IMR-90 (cell line): ENCODE measurements around the gene SH2B2.
"Not testable (repeated sequence)": the region's sequence is repeated elsewhere in the genome, so short reads cannot be mapped to it uniquely, and the experiment has no call there.

Experiments
- BHLHE40 ChIP-seq: fragments of 150-350 bp; IDR thresholded peaks from 2 replicates; pipeline ENCODE4 v1.6.1; 2016; ENCODE audit warnings: mild to moderate bottlenecking, low read depth, low read length
- NFE2L2 ChIP-seq: fragments of 150-350 bp; IDR thresholded peaks from 2 replicates; pipeline ENCODE4 v1.6.1; 2016; ENCODE audit warnings: low read depth, mild to moderate bottlenecking, low read length
- POLR2A ChIP-seq: IDR thresholded peaks from 2 replicates; pipeline ENCODE4 v1.6.1; 2012; ENCODE audit warnings: mild to moderate bottlenecking, low read depth, low read length
- TF ChIP-seq, protein P1 (sequence below): conservative IDR thresholded peaks from 2 replicates; pipeline ENCODE4 v1.5.1; 2012; ENCODE audit warnings: mild to moderate bottlenecking, low read depth, low read length, improper control_type of control experiment

DNA sequence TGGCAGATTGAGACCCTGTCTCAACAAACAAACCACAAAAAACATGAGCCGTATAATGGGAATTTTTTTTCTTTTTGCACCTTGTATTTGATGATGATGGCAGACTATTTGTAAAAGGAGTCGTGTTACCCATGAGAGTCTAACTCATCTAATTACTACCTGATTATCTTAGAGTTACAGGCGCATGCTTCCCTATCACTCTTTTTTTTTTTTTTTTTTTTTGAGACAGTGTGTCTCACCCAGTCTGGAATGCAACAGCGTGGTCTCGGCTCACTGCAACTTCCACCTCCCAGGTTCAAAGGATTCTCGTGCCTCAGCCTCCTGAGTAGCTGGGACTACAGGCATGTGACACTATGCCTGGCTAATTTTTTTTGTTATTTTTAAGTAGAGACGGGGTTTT, 78.7 kb downstream of the SH2B2 start:
- TF ChIP-seq POLR2A, BHLHE40, NFE2L2: not testable (repeated sequence)
- TF ChIP-seq, protein P1, sequence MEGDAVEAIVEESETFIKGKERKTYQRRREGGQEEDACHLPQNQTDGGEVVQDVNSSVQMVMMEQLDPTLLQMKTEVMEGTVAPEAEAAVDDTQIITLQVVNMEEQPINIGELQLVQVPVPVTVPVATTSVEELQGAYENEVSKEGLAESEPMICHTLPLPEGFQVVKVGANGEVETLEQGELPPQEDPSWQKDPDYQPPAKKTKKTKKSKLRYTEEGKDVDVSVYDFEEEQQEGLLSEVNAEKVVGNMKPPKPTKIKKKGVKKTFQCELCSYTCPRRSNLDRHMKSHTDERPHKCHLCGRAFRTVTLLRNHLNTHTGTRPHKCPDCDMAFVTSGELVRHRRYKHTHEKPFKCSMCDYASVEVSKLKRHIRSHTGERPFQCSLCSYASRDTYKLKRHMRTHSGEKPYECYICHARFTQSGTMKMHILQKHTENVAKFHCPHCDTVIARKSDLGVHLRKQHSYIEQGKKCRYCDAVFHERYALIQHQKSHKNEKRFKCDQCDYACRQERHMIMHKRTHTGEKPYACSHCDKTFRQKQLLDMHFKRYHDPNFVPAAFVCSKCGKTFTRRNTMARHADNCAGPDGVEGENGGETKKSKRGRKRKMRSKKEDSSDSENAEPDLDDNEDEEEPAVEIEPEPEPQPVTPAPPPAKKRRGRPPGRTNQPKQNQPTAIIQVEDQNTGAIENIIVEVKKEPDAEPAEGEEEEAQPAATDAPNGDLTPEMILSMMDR = not testable (repeated sequence)
